ENCODE data around the gene MTURN. TPM values are rescaled to one million over a fixed set of nuclear protein-coding genes. Genes with fewer than 3 reads are reported as not detected.

The MTURN gene
- polyA plus RNA-seq, 2 of the 4 experiments (the other 2 are of a cell fraction): 2.3 to 2.5 TPM

DNA sequence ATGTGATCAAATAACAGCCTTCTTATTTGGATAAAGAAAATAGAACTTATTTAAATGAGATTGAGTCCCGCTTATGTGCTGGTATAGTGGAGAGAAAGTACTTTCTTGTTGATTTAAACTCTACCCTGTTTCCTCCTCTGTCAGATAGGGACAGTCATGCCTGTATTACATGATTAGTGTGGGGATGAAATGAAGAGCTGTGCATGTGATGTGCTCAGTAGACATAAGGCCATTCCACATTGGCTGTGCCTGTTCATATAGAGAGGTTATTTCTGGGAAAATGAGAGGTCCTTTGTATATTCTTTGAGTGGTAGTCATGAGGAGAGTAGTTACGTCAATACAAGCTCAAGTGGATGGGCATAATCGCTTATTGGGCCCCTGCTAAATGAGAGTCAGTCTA is 5.7 kb downstream of the MTURN start:
- Histone ChIP-seq H3K4me2 (no peak overlapping the region), H3K27ac (no peak overlapping the region), H3K9me3 (no peaks in the 10 kb centered on the region), H3K4me1 (peaks cover 16% of the 10 kb centered on the region), H3K4me3 (no peak overlapping the region)
- ChIA-PET CTCF (interaction anchor here (0.7 kb wide), 1 partner anchor 24 kb away, joined by 3 read pairs; no protein-coding TSS in a partner anchor), POLR2A (no interaction called here)
- WGBS (ENCODE audit: missing lambda C conversion rate): 87% methylated on average over 3 of the region's 3 CpGs
- FAIRE-seq (no peak), ATAC-seq (no peak), DNase-seq (ENCODE audit: low read depth in 1 of 2, low spot score in 1 of 2) (no peak)
- TF ChIP-seq ZNF302 (CRISPR knock-in tag; IDR thresholded peaks at IDR 0.05): no peak
- TF ChIP-seq FOXS1 (CRISPR knock-in tag; IDR thresholded peaks at IDR 0.05): no peak
- TF ChIP-seq POLR2A (IDR thresholded peaks at IDR 0.05; ENCODE audit: low read length): no peak
- TF ChIP-seq RFX5 (IDR thresholded peaks at IDR 0.05): no peak
- TF ChIP-seq NFE2L2 (conservative IDR thresholded peaks at IDR 0.05; ENCODE audit: low read length): no peak
- TF ChIP-seq FOSL2 (IDR thresholded peaks at IDR 0.05): no peak
- no peak for TF ChIP-seq FOSL2 (CRISPR knock-in tag; IDR thresholded peaks at IDR 0.05)
- no peak for TF ChIP-seq ZFP36 (IDR thresholded peaks at IDR 0.05; ENCODE audit: borderline replicate concordance, partially characterized antibody)
- no peak for TF ChIP-seq CHD2 (IDR thresholded peaks at IDR 0.05; ENCODE audit: low read length, partially characterized antibody)
- TF ChIP-seq BHLHE40 (IDR thresholded peaks at IDR 0.05; ENCODE audit: low read depth, low read length): no peak
- no peak for TF ChIP-seq SREBF2 (IDR thresholded peaks at IDR 0.05)
- TF ChIP-seq HOXA7 (CRISPR knock-in tag; IDR thresholded peaks at IDR 0.05): no peak
- no peak for TF ChIP-seq EP300 (IDR thresholded peaks at IDR 0.05)
- TF ChIP-seq, protein P1, sequence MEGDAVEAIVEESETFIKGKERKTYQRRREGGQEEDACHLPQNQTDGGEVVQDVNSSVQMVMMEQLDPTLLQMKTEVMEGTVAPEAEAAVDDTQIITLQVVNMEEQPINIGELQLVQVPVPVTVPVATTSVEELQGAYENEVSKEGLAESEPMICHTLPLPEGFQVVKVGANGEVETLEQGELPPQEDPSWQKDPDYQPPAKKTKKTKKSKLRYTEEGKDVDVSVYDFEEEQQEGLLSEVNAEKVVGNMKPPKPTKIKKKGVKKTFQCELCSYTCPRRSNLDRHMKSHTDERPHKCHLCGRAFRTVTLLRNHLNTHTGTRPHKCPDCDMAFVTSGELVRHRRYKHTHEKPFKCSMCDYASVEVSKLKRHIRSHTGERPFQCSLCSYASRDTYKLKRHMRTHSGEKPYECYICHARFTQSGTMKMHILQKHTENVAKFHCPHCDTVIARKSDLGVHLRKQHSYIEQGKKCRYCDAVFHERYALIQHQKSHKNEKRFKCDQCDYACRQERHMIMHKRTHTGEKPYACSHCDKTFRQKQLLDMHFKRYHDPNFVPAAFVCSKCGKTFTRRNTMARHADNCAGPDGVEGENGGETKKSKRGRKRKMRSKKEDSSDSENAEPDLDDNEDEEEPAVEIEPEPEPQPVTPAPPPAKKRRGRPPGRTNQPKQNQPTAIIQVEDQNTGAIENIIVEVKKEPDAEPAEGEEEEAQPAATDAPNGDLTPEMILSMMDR (IDR thresholded peaks at IDR 0.05): no peak

DNA sequence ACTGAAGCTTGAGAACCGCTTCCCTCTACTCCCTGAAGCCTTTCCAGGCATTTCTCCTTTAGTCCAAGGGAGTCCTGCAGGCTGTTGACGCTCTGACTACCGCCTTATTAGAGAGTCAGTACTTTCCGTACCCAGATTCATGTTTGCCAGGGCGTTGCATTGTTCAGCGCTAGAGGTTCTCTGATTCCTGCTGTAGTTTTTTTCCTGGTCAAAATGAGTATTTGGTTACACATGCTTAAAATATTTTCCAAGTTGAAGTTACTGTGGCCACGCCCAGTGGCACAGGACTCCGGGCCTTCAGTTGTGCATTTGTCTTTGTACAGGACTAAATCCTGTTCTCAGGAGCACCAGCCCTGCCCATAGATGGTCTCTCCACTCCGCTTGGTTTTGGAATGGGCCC is 7.9 kb downstream of the MTURN start:
- ChIA-PET CTCF (interaction anchor here (0.8 to 0.9 kb wide), 2 partner anchors 19 to 421 kb away, joined by 3 read pairs; no protein-coding TSS in a partner anchor), POLR2A (no interaction called here)
- peaks cover 16% of the 10 kb centered on the region for H3K4me1 ChIP-seq
- no peaks in the 10 kb centered on the region for H3K9me3 ChIP-seq
- ATAC-seq (peak; percentile 43 to 56; a peak in 4 of 6 replicates), FAIRE-seq (no peak), DNase-seq (ENCODE audit: low read depth in 1 of 2, low spot score in 1 of 2) (peak in 1 of 2 experiments; percentile 31)
- peak overlapping the region; percentile 15; the same call in 1 of the 3 replicates for H3K4me2 ChIP-seq
- H3K4me3 ChIP-seq: no peak overlapping the region
- peak overlapping the region in 1 of 2 experiments; percentile 42; a peak in 2 of 6 replicates for H3K27ac ChIP-seq
- WGBS (ENCODE audit: missing lambda C conversion rate): 69% methylated on average over 9 of the region's 9 CpGs
- no peak for TF ChIP-seq ZFP36 (IDR thresholded peaks at IDR 0.05; ENCODE audit: borderline replicate concordance, partially characterized antibody)
- no peak for TF ChIP-seq EHMT2 (IDR thresholded peaks at IDR 0.05; ENCODE audit: low read depth)
- TF ChIP-seq PHF8 (IDR thresholded peaks at IDR 0.05; ENCODE audit: borderline replicate concordance, low read depth): no peak
- TF ChIP-seq POLR2AphosphoS2 (conservative IDR thresholded peaks at IDR 0.05; ENCODE audit: low read length): no peak
- TF ChIP-seq, protein P2, sequence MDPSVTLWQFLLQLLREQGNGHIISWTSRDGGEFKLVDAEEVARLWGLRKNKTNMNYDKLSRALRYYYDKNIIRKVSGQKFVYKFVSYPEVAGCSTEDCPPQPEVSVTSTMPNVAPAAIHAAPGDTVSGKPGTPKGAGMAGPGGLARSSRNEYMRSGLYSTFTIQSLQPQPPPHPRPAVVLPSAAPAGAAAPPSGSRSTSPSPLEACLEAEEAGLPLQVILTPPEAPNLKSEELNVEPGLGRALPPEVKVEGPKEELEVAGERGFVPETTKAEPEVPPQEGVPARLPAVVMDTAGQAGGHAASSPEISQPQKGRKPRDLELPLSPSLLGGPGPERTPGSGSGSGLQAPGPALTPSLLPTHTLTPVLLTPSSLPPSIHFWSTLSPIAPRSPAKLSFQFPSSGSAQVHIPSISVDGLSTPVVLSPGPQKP (IDR thresholded peaks at IDR 0.05; ENCODE audit: low read depth, low read length): no peak
- TF ChIP-seq RAD21 (conservative IDR thresholded peaks at IDR 0.05 in 1 of 2, IDR thresholded peaks at IDR 0.05 in 1 of 2): no peak
- no peak for TF ChIP-seq RFX5 (IDR thresholded peaks at IDR 0.05)
- TF ChIP-seq, protein P3, sequence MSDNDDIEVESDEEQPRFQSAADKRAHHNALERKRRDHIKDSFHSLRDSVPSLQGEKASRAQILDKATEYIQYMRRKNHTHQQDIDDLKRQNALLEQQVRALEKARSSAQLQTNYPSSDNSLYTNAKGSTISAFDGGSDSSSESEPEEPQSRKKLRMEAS (IDR thresholded peaks at IDR 0.05): no peak
- TF ChIP-seq HOXB5 (CRISPR knock-in tag; IDR thresholded peaks at IDR 0.05): no peak
- TF ChIP-seq CBX2 (IDR thresholded peaks at IDR 0.05; ENCODE audit: borderline replicate concordance, low read depth): no peak
- TF ChIP-seq NPAS2 (CRISPR knock-in tag; IDR thresholded peaks at IDR 0.05; ENCODE audit: borderline replicate concordance): no peak
- no peak for TF ChIP-seq MYC (IDR thresholded peaks at IDR 0.05; ENCODE audit: borderline replicate concordance, low read length)
- TF ChIP-seq MAZ (IDR thresholded peaks at IDR 0.05; ENCODE audit: borderline replicate concordance, low read depth, low read length): no peak
- TF ChIP-seq FOSB (CRISPR knock-in tag; IDR thresholded peaks at IDR 0.05): no peak
- TF ChIP-seq EHF (CRISPR knock-in tag; IDR thresholded peaks at IDR 0.05): no peak
- TF ChIP-seq JUN (IDR thresholded peaks at IDR 0.05): no peak
- TF ChIP-seq JUNB (IDR thresholded peaks at IDR 0.05): no peak
- TF ChIP-seq POLR2A (IDR thresholded peaks at IDR 0.05; ENCODE audit: low read length): no peak
- TF ChIP-seq BHLHE40 (IDR thresholded peaks at IDR 0.05; ENCODE audit: low read depth, low read length): no peak
